ENCODE data around the gene GNGT1. TPM values are rescaled to one million over a fixed set of nuclear protein-coding genes. Genes with fewer than 3 reads are reported as not detected.

GNGT1 gene
- not detected for total RNA-seq (2021; ENCODE audit: unreplicated experiment)
- polyA plus RNA-seq (2012; ENCODE audit: insufficient read length) = not detected
- percentile 2 among the genes with signal in this experiment for Bru-seq, nascent RNA
- BruChase-seq, experiment 1, labeled RNA remaining after a 2-hour chase = percentile 1 among the genes with signal in this experiment
- BruChase-seq, experiment 2, labeled RNA remaining after a 6-hour chase = percentile 1 among the genes with signal in this experiment
- long read RNA-seq = 0 reads

DNA sequence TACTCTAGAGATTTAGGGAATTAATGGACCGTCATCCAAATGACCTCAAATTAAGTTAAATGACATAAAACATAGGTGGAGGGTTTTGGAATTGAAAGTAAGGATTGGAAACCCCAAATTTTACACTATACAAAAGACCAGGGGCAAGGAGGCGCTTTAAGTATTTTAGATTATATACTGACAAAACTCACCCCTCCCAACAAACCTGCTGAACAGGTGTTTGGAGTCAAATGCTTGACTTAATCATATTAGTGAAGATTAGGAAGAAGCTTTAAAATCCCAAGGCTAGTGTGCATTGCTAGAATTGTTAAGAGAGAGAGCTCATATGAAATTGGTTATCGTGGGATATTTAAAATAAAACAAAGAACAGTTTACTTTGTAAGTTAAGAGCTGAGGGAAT is at the start of gene GNGT1:
GNGT1 (plus strand) TSS at position 301 of the 400 bp plus-strand sequence. CDS start 180 bp downstream, outside the sequence.
- no peak for DNase-seq (ENCODE audit: low read depth, low spot score)
- no peak within 1 kb of the TSS for H3K27ac ChIP-seq (ENCODE audit: low read length)
- in situ Hi-C loops (cut with HindIII; ENCODE audit: low pct_unique_long_range_greater_than_20kb, low sequenced_read_pairs) (no loop called here), intact Hi-C loops (cut with micrococcal nuclease; ENCODE audit: unreplicated experiment) (no loop called here)
- CTCF ChIA-PET = no interaction called here
- H3K9me3 ChIP-seq (ENCODE audit: control insufficient read depth, insufficient read depth, low read depth, low read length) = no peaks in the 10 kb centered on the region
- no peaks in the 10 kb centered on the region for H3K36me3 ChIP-seq (ENCODE audit: control insufficient read depth, insufficient read depth, low read length)
- TF ChIP-seq, protein P1, sequence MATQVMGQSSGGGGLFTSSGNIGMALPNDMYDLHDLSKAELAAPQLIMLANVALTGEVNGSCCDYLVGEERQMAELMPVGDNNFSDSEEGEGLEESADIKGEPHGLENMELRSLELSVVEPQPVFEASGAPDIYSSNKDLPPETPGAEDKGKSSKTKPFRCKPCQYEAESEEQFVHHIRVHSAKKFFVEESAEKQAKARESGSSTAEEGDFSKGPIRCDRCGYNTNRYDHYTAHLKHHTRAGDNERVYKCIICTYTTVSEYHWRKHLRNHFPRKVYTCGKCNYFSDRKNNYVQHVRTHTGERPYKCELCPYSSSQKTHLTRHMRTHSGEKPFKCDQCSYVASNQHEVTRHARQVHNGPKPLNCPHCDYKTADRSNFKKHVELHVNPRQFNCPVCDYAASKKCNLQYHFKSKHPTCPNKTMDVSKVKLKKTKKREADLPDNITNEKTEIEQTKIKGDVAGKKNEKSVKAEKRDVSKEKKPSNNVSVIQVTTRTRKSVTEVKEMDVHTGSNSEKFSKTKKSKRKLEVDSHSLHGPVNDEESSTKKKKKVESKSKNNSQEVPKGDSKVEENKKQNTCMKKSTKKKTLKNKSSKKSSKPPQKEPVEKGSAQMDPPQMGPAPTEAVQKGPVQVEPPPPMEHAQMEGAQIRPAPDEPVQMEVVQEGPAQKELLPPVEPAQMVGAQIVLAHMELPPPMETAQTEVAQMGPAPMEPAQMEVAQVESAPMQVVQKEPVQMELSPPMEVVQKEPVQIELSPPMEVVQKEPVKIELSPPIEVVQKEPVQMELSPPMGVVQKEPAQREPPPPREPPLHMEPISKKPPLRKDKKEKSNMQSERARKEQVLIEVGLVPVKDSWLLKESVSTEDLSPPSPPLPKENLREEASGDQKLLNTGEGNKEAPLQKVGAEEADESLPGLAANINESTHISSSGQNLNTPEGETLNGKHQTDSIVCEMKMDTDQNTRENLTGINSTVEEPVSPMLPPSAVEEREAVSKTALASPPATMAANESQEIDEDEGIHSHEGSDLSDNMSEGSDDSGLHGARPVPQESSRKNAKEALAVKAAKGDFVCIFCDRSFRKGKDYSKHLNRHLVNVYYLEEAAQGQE (IDR thresholded peaks at IDR 0.05; ENCODE audit: insufficient read depth in 1 of 2, low read depth in 2 of 2, low read length in 1 of 2) = no peak
- TF ChIP-seq CTCF (IDR thresholded peaks at IDR 0.05) (no peak), SIN3A (IDR thresholded peaks at IDR 0.05; ENCODE audit: borderline replicate concordance, insufficient read depth, low read depth, low read length) (no peak), TCF7L2 (IDR thresholded peaks at IDR 0.05; ENCODE audit: low read depth, low read length) (no peak), POLR2AphosphoS5 (IDR thresholded peaks at IDR 0.05; ENCODE audit: low read depth, low read length) (no peak)
- H3K4me3 ChIP-seq (ENCODE audit: low read depth in 2 of 2, low read length in 2 of 2) = no peak within 1 kb of the TSS
- POLR2A ChIA-PET = no interaction called here
- no peaks in the 10 kb centered on the region for H3K4me1 ChIP-seq (ENCODE audit: control insufficient read depth, insufficient read depth, low read length)
- no peak for ATAC-seq
- BruUV-seq (replicated peaks) = no TSS peak
- no peaks in the 10 kb centered on the region for H3K27me3 ChIP-seq (ENCODE audit: control insufficient read depth, insufficient read depth, low read length)

DNA sequence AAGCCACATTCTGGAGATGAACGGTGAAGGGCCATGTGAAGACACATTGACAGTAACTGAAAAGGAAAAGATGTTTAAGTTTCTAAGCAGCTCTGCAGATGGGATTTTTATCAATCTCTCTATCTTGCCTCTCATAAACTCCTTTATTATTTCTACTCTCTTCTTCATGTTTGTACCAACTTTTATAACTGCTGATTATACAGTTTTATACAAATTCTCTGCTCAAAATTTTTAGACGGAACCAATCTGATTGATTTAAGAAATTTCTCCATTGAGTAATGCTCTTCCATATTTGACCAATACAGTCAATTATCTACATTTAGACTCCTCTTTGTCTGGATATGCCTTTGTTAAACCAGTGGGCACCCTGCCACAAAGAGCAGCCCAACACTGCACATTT is 47.5 kb upstream of the GNGT1 start:
- no peak for DNase-seq (ENCODE audit: low read depth, low spot score)
- BruUV-seq (replicated peaks) = no TSS peak
- H3K27ac ChIP-seq (ENCODE audit: low read length) = no peak overlapping the region
- TF ChIP-seq POLR2AphosphoS5 (IDR thresholded peaks at IDR 0.05; ENCODE audit: low read depth, low read length) = no peak
- TF ChIP-seq, protein P1 (IDR thresholded peaks at IDR 0.05; ENCODE audit: insufficient read depth in 1 of 2, low read depth in 2 of 2, low read length in 1 of 2) = no peak
- no peak for TF ChIP-seq TCF7L2 (IDR thresholded peaks at IDR 0.05; ENCODE audit: low read depth, low read length)
- TF ChIP-seq CTCF (IDR thresholded peaks at IDR 0.05) = no peak
- no peak for TF ChIP-seq SIN3A (IDR thresholded peaks at IDR 0.05; ENCODE audit: borderline replicate concordance, insufficient read depth, low read depth, low read length)
- no peaks in the 10 kb centered on the region for H3K36me3 ChIP-seq (ENCODE audit: control insufficient read depth, insufficient read depth, low read length)
- no peaks in the 10 kb centered on the region for H3K27me3 ChIP-seq (ENCODE audit: control insufficient read depth, insufficient read depth, low read length)
- CTCF ChIA-PET = no interaction called here
- intact Hi-C loops (cut with micrococcal nuclease; ENCODE audit: unreplicated experiment) (no loop called here), in situ Hi-C loops (cut with HindIII; ENCODE audit: low pct_unique_long_range_greater_than_20kb, low sequenced_read_pairs) (no loop called here)
- no peaks in the 10 kb centered on the region for H3K4me1 ChIP-seq (ENCODE audit: control insufficient read depth, insufficient read depth, low read length)
- POLR2A ChIA-PET = no interaction called here
- H3K4me3 ChIP-seq (ENCODE audit: low read depth in 2 of 2, low read length in 2 of 2) = no peak overlapping the region
- no peak for ATAC-seq
- no peaks in the 10 kb centered on the region for H3K9me3 ChIP-seq (ENCODE audit: control insufficient read depth, insufficient read depth, low read depth, low read length)
